HEK293T (cell line): Measurements from ENCODE around the gene DRAP1.

ENCODE experiments used
- ARNT ChIP-seq: fragments of 450-650 bp; IDR thresholded peaks from 2 replicates; pipeline ENCODE4 v1.6.1; 2017; ENCODE audit warnings: mild to moderate bottlenecking
- BHLHE40 ChIP-seq: fragments of 450-650 bp; IDR thresholded peaks from 2 replicates; pipeline ENCODE4 v1.6.1; 2016; ENCODE audit warnings: mild to moderate bottlenecking, moderate library complexity, borderline replicate concordance
- ELF4 ChIP-seq: fragments of 450-650 bp; IDR thresholded peaks from 2 replicates; pipeline ENCODE4 v1.6.1; 2017; ENCODE audit warnings: antibody characterized with exemption
- FOXM1 ChIP-seq: fragments of 450-650 bp; IDR thresholded peaks from 2 replicates; pipeline ENCODE4 v1.6.1; 2017; ENCODE audit warnings: mild to moderate bottlenecking, borderline replicate concordance
- HDGF ChIP-seq: fragments of 450-650 bp; IDR thresholded peaks from 2 replicates; pipeline ENCODE4 v1.6.1; 2017; ENCODE audit warnings: antibody characterized with exemption, borderline replicate concordance
- NFRKB ChIP-seq: fragments of 450-650 bp; IDR thresholded peaks from 2 replicates; pipeline ENCODE4 v1.6.1; 2016; ENCODE audit warnings: mild to moderate bottlenecking, moderate library complexity
- PKNOX1 ChIP-seq: fragments of 450-650 bp; IDR thresholded peaks from 2 replicates; pipeline ENCODE4 v1.6.1; 2016
- SP1 ChIP-seq: fragments of 450-650 bp; IDR thresholded peaks from 2 replicates; pipeline ENCODE4 v1.6.1; 2017
- SUZ12 ChIP-seq: fragments of 450-650 bp; IDR thresholded peaks from 2 replicates; pipeline ENCODE4 v1.6.1; 2016; ENCODE audit warnings: mild to moderate bottlenecking
- ZNF384 ChIP-seq: fragments of 450-650 bp; IDR thresholded peaks from 2 replicates; pipeline ENCODE4 v1.6.1; 2016

- TF ChIP-seq NFRKB (no peak), ELF4 (no peak), ZNF384 (no peak), PKNOX1 (no peak), SP1 (no peak), BHLHE40 (no peak), SUZ12 (no peak), ARNT (no peak), HDGF (no peak), FOXM1 (no peak)
Measured at GRCh38 chr11:65941720-65942310, 22.6 kb downstream of the DRAP1 start.
